NB4 (cell line): Measurements from ENCODE around the gene MSI2.

ENCODE experiments used
- MAX ChIP-seq: IDR thresholded peaks from 2 replicates; pipeline ENCODE4 v1.6.1; 2011; ENCODE audit warnings: low read depth, low read length
- POLR2A ChIP-seq: IDR thresholded peaks from 2 replicates; pipeline ENCODE4 v1.6.1; 2011; ENCODE audit warnings: mild to moderate bottlenecking; ENCODE audit not compliant: insufficient read length; ENCODE audit errors: extremely low read depth
- TF ChIP-seq, protein P1 (sequence below): IDR thresholded peaks from one replicate; pipeline ENCODE4 v1.5.1; 2012; ENCODE audit warnings: low read depth, low read length

DNA sequence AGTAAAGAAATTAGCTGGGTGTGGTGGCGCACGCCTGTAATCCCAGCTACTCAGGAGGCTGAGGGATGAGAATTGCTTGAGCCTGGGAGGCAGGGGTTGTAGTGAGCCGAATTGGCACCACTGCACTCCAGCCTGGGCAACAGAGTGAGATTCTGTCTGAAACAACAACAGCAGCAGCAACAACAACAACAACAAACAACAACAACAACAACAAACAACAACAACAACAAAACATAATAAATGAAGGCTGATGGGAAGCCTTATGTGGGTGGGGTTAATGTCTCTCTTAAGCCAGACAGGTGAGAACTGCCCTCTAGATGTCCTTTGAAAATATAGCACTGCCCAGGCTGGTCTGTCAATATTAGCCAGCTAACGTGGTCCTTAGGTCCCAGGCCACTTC is 107.3 kb downstream of the MSI2 start:
- TF ChIP-seq, protein P1, sequence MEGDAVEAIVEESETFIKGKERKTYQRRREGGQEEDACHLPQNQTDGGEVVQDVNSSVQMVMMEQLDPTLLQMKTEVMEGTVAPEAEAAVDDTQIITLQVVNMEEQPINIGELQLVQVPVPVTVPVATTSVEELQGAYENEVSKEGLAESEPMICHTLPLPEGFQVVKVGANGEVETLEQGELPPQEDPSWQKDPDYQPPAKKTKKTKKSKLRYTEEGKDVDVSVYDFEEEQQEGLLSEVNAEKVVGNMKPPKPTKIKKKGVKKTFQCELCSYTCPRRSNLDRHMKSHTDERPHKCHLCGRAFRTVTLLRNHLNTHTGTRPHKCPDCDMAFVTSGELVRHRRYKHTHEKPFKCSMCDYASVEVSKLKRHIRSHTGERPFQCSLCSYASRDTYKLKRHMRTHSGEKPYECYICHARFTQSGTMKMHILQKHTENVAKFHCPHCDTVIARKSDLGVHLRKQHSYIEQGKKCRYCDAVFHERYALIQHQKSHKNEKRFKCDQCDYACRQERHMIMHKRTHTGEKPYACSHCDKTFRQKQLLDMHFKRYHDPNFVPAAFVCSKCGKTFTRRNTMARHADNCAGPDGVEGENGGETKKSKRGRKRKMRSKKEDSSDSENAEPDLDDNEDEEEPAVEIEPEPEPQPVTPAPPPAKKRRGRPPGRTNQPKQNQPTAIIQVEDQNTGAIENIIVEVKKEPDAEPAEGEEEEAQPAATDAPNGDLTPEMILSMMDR, result no peak
- no peak for TF ChIP-seq MAX
- no peak for TF ChIP-seq POLR2A
